ENCODE data around the gene CRABP1.

The CRABP1 gene

GRCh38 chr15:78317145-78317836 is 22.9 kb upstream of the CRABP1 start:
- DNase-seq, result no peak

- DNase-seq, result no peak
Observed at GRCh38 chr15:78319588-78319987, 20.6 kb upstream of the CRABP1 start.

GRCh38 chr15:78320183-78320582 is 20.0 kb upstream of the CRABP1 start:
- no peak for DNase-seq

GRCh38 chr15:78321041-78321570 is 19.0 kb upstream of the CRABP1 start:
- no peak for DNase-seq

- DNase-seq, result no peak
Observed at GRCh38 chr15:78321786-78322185, 18.4 kb upstream of the CRABP1 start.

- DNase-seq, result no peak
Observed at GRCh38 chr15:78322243-78322642, 17.9 kb upstream of the CRABP1 start.

- DNase-seq, result no peak
Observed at GRCh38 chr15:78322724-78323521, 17.2 kb upstream of the CRABP1 start.

GRCh38 chr15:78323693-78324092 is 16.5 kb upstream of the CRABP1 start:
- DNase-seq, result no peak

GRCh38 chr15:78324144-78324543 is 16.0 kb upstream of the CRABP1 start:
- no peak for DNase-seq

GRCh38 chr15:78325092-78325843 is 14.9 kb upstream of the CRABP1 start:
- DNase-seq, result no peak

- DNase-seq, result no peak
Observed at GRCh38 chr15:78327466-78327865, 12.7 kb upstream of the CRABP1 start.

GRCh38 chr15:78329625-78330024 is 10.5 kb upstream of the CRABP1 start:
- DNase-seq, result no peak

GRCh38 chr15:78334845-78335244 is 5.3 kb upstream of the CRABP1 start:
- no peak for DNase-seq

GRCh38 chr15:78335985-78336384 is 4.2 kb upstream of the CRABP1 start:
- DNase-seq, result no peak

- DNase-seq, result no peak
Observed at GRCh38 chr15:78338781-78339180, 1.4 kb upstream of the CRABP1 start.

GRCh38 chr15:78339559-78339958 is 594 bp upstream of the CRABP1 start:
- no peak for DNase-seq

GRCh38 chr15:78341057-78341987 is 1.2 kb downstream of the CRABP1 start:
- no peak for DNase-seq

GRCh38 chr15:78342021-78342420 is 1.9 kb downstream of the CRABP1 start:
- no peak for DNase-seq

GRCh38 chr15:78343276-78344060 is 3.3 kb downstream of the CRABP1 start:
- DNase-seq, result no peak

GRCh38 chr15:78345396-78346125 is 5.4 kb downstream of the CRABP1 start:
- no peak for DNase-seq
